NT2/D1 (cell line): ENCODE results near the gene CCDC188.

Experiments
- SUZ12 ChIP-seq: IDR thresholded peaks from 2 replicates; pipeline ENCODE4 v1.6.1; 2011; ENCODE audit not compliant: insufficient read length, insufficient read depth; ENCODE audit errors: extremely low read depth
- ZNF274 ChIP-seq: IDR thresholded peaks from 2 replicates; pipeline ENCODE4 v1.6.1; 2011; ENCODE audit warnings: mild to moderate bottlenecking, low read depth, low read length

DNA sequence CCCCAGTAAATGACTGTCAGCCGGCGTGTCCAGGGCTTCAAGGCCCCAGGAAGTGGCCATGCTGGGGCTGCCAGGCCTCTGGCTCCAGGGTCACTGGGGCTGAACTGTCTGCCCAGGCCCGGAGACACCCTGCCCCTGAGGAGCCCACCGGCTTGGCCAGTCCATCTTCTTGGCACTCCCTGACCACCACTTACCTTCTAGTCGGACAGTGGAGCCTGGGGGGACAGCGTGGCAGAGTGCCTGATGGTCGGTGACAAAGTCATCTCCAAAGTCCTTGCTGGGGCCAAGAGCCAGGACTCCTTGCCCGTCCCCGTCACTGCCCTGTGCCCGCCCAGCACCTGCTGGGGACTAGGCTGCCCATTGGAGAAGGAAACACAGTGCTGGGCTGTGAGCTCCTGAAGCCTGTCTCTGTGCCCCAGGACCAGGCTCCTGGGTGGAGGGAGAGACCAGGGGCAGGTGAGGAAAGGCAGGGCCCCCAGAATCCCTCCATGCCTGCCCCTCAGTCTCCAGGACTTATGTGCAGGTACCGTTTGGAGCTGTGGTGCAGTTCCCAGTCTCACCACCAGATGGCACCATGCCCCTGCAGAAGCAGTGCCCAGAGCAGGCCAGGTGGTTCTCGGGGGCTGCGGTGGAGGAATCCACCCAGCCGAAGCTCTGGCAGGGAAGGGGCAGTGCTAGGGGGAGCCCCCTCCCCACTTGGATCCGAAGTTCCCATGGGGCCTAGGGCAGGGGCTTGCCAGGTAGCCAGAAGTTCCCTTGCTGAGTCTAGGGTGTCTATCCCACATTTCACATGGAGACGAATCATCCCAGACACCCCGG lies 6.0 kb upstream of the CCDC188 start:
- TF ChIP-seq ZNF274: no peak
- no peak for TF ChIP-seq SUZ12
